ENCODE data around the gene AXL.
A peak's percentile ranks its signal among the peaks of the same experiment; 100 is the strongest.

AXL gene

GRCh38 chr19:41234512-41235168, 15.6 kb downstream of the AXL start:
- DNase-seq (ENCODE audit: low read depth in 2 of 2), result no peak

GRCh38 chr19:41235480-41235879, 16.5 kb downstream of the AXL start:
- no peak for DNase-seq (ENCODE audit: low read depth in 2 of 2)

GRCh38 chr19:41238244-41238643, 19.2 kb downstream of the AXL start:
- no peak for DNase-seq (ENCODE audit: low read depth in 2 of 2)

- no peak for DNase-seq (ENCODE audit: low read depth in 2 of 2)
Measured at GRCh38 chr19:41239363-41239762, 20.3 kb downstream of the AXL start.

- no peak for DNase-seq (ENCODE audit: low read depth in 2 of 2)
Measured at GRCh38 chr19:41239961-41240574, 21.0 kb downstream of the AXL start.

GRCh38 chr19:41241859-41242258, 22.8 kb downstream of the AXL start:
- no peak for DNase-seq (ENCODE audit: low read depth in 2 of 2)

- DNase-seq (ENCODE audit: low read depth in 2 of 2), result no peak
Measured at GRCh38 chr19:41244117-41244516, 25.1 kb downstream of the AXL start.

GRCh38 chr19:41245843-41246242, 26.8 kb downstream of the AXL start:
- DNase-seq (ENCODE audit: low read depth in 2 of 2), result no peak

GRCh38 chr19:41248895-41249294, 29.9 kb downstream of the AXL start:
- DNase-seq (ENCODE audit: low read depth in 2 of 2), result no peak

GRCh38 chr19:41249707-41250423, 30.8 kb downstream of the AXL start:
- DNase-seq (ENCODE audit: low read depth in 2 of 2), result no peak

- DNase-seq (ENCODE audit: low read depth in 2 of 2), result no peak
Measured at GRCh38 chr19:41253660-41254059, 34.6 kb downstream of the AXL start.

- no peak for DNase-seq (ENCODE audit: low read depth in 2 of 2)
Measured at GRCh38 chr19:41255171-41255570, 36.1 kb downstream of the AXL start.

GRCh38 chr19:41261474-41262190, 42.6 kb downstream of the AXL start:
- no peak for DNase-seq (ENCODE audit: low read depth in 2 of 2)

- peak; percentile 61 to 72 for DNase-seq (ENCODE audit: low read depth in 2 of 2)
Measured at GRCh38 chr19:41263042-41263849, 44.2 kb downstream of the AXL start.

- peak; percentile 97 to 99 for DNase-seq (ENCODE audit: low read depth in 2 of 2)
Measured at GRCh38 chr19:41263850-41264580, 45.0 kb downstream of the AXL start, which contains the start of gene HNRNPUL1. Gene HNRNPUL1, plus strand, starts transcription at chr19:41264372. Its CDS starts 132 bp downstream, at chr19:41264504.

- DNase-seq (ENCODE audit: low read depth in 2 of 2), result peak; percentile 56 to 67
Measured at GRCh38 chr19:41264581-41265394, 45.8 kb downstream of the AXL start.

- DNase-seq (ENCODE audit: low read depth in 2 of 2), result no peak
Measured at GRCh38 chr19:41265395-41266153, 46.6 kb downstream of the AXL start.

- no peak for DNase-seq (ENCODE audit: low read depth in 2 of 2)
Measured at GRCh38 chr19:41269055-41269454, 50.0 kb downstream of the AXL start.

- no peak for DNase-seq (ENCODE audit: low read depth in 2 of 2)
Measured at GRCh38 chr19:41269571-41269970, 50.5 kb downstream of the AXL start.

Measured in activated CD4-positive, alpha-beta T cell treated with anti-CD3 and anti-CD28 coated beads for 24 hours (primary cell).